Right lobe of liver (tissue), 6 donors: ENCODE measurements around the gene KNTC1. TPM values are rescaled to one million over a fixed set of nuclear protein-coding genes. Genes with fewer than 3 reads are reported as not detected.

Source experiments
- ATAC-seq, 4 donors: fragments of 200-7000 bp; cut with Tn5 transposase; one replicate each; pipeline ENCODE4 v1.9.1; 2020; ENCODE audit warnings: mild to moderate bottlenecking in 4 of 4, moderate library complexity in 4 of 4
- DNase-seq, 3 donors: peaks; one replicate each; pipeline ENCODE4 v3.0.0-alpha.2; 2020
- H3K27ac ChIP-seq, 3 donors: fragments of 200-600 bp; one replicate each; pipeline ENCODE4 v1.8.0; 2022
- H3K27me3 ChIP-seq, 2 donors: fragments of 200-600 bp; one replicate each; pipeline ENCODE4 v1.8.0; 2022
- H3K36me3 ChIP-seq, 4 donors: fragments of 200-600 bp; sonication (generic) in 1 of 4; one replicate each; pipeline versions ENCODE4 v1.5.1 to v1.8.0; 2017 to 2022; ENCODE audit warnings: control low read depth in 1 of 4
- H3K4me1 ChIP-seq, 4 donors: fragments of 200-600 bp; sonication (generic) in 1 of 4; one replicate each; pipeline versions ENCODE4 v1.5.1 to v1.8.0; 2017 to 2022; ENCODE audit warnings: control low read depth in 1 of 4
- H3K4me3 ChIP-seq, 3 donors: fragments of 200-600 bp; one replicate each; pipeline ENCODE4 v1.8.0; 2022
- H3K9me3 ChIP-seq, 4 donors: fragments of 200-600 bp; sonication (generic) in 1 of 4; one replicate each; pipeline versions ENCODE4 v1.5.1 to v1.8.0; 2017 to 2022; ENCODE audit warnings: control low read depth in 1 of 4
- POLR2A ChIP-seq: fragments of 450-650 bp; IDR thresholded peaks from one replicate; pipeline ENCODE4 v1.6.1; 2017; ENCODE audit warnings: antibody characterized with exemption, mild to moderate bottlenecking
- WGBS: methylation state at CpG from one replicate; pipeline ENCODE4 v1.1.6; 2018; ENCODE audit warnings: low coverage, low lambda C conversion rate; ENCODE audit not compliant: insufficient coverage; ENCODE audit errors: missing lambda C conversion rate; 5-methylcytosine and 5-hydroxymethylcytosine counted together
- intact Hi-C, 2 donors: fragments of 100-400 bp; cut with DNase I; formaldehyde crosslinking; loops; one replicate each; pipeline versions ENCODE4 v1.11.2 to v1.14.1; 2022
- small RNA-seq, 2 experiments: library from RNA; depleted of rRNA; stranded (forward); fragments of <200 nt; gene quantifications; one replicate each; pipeline ENCODE3, GENCODE V24; 2016
- total RNA-seq, 6 experiments: library from RNA; depleted of rRNA in 2 of 6; stranded (reverse); fragments of >200 nt in 2 of 6; fragmentation: NEBNext Ultra II Directional in 3 of 6; extraction: Animal tissue kit (Norgen Biotek cat#: 25700) in 3 of 6; gene quantifications; one replicate each; pipeline versions ENCODE4 v1.1.0 to v1.2.4, GENCODE V29; 2016 to 2023
- TF ChIP-seq, protein P1 (sequence below), 4 donors: fragments of 200-600 bp in 3 of 4; fragments of 450-650 bp in 1 of 4; IDR thresholded peaks; one replicate each; pipeline versions ENCODE4 v1.5.1 to v1.8.0; 2016 to 2022; ENCODE audit warnings: antibody characterized with exemption in 4 of 4, mild to moderate bottlenecking in 2 of 4
- donor health status: DM: no; HTN: yes; CAD: no.
- donor health status: DM: no; HTN: no; CAD: no.
- donor health status: DM: no; HTN: no; CAD: no.
- donor health status: DM: no; HTN: yes; CAD: no.
- donor health status: DM: no; HTN: yes; CAD: no.

The KNTC1 gene
- total RNA-seq, 6 experiments from 2014 or later: 2.1 to 10.7 (median 3.5) TPM

DNA sequence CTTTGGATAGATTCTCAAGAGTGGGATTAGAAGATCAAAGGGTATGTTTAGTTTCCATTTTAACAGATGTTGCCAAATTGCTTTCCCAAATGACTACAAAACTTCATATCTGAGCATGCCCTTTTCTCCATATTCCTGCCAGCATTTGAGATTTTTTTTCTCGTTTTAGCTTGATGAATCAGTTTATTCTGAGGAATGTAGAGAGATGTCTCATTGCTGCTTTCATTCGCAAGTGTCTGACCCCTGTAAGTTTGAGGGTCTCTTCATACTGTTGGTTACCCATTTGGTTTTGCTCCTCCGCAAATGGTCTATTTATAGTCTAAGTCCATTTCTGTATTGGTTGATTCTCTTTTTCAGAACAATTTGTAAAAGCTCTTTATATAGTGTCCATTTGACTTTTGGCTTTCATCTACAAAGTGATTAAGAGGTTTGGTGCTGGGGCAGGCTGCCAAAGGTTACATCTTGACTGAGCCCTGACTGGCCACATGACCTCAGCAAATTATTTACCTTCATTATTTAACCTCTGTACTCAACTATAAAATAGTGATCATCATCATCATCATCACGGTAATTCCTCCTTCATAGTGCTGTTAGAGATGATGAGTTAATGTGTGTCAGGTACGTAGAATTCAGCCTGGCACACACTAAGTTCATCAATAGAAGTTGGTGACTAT lies 142.5 kb downstream of the KNTC1 start:
- Histone ChIP-seq H3K4me3 (no peak overlapping the region), H3K27ac (no peak overlapping the region), H3K9me3 (no peaks in the 10 kb centered on the region), H3K27me3 (no peaks in the 10 kb centered on the region), H3K36me3 (no peaks in the 10 kb centered on the region), H3K4me1 (no peaks in the 10 kb centered on the region)
- no peak for TF ChIP-seq POLR2A
- TF ChIP-seq, protein P1, sequence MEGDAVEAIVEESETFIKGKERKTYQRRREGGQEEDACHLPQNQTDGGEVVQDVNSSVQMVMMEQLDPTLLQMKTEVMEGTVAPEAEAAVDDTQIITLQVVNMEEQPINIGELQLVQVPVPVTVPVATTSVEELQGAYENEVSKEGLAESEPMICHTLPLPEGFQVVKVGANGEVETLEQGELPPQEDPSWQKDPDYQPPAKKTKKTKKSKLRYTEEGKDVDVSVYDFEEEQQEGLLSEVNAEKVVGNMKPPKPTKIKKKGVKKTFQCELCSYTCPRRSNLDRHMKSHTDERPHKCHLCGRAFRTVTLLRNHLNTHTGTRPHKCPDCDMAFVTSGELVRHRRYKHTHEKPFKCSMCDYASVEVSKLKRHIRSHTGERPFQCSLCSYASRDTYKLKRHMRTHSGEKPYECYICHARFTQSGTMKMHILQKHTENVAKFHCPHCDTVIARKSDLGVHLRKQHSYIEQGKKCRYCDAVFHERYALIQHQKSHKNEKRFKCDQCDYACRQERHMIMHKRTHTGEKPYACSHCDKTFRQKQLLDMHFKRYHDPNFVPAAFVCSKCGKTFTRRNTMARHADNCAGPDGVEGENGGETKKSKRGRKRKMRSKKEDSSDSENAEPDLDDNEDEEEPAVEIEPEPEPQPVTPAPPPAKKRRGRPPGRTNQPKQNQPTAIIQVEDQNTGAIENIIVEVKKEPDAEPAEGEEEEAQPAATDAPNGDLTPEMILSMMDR (IDR thresholded peaks at IDR 0.05): no peak
- WGBS: 67% methylated on average over 5 of the region's 5 CpGs
- DNase-seq (no peak), ATAC-seq (no peak)
- intact Hi-C loops: no loop called here

DNA sequence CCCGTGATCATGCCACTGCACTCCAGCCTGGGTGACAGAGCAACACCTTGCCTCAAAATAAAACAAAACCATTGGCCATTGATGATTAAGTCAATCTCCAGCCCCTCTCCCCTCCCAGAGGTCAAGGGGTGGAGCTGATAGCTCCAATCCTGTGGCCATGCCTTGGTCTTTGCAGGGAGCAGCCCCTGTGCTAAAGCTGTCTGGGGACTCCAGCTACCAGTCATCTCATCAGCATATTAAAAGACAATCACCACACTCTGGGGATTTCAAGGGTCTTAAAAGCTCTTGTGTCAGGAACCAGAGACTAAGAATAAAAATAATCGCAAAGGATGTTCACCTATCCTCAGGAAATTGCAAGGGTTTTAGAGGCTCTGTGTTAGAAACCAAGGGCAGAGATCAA lies 145.5 kb downstream of the KNTC1 start:
- Histone ChIP-seq H3K4me1 (no peaks in the 10 kb centered on the region), H3K27ac (no peak overlapping the region), H3K36me3 (no peaks in the 10 kb centered on the region), H3K9me3 (no peaks in the 10 kb centered on the region), H3K27me3 (no peaks in the 10 kb centered on the region), H3K4me3 (no peak overlapping the region)
- intact Hi-C loops: no loop called here
- TF ChIP-seq, protein P1 (IDR thresholded peaks at IDR 0.05): no peak
- TF ChIP-seq POLR2A: no peak
- ATAC-seq (no peak), DNase-seq (no peak)
- WGBS: no CpG with 5 or more reads among the region's 2 CpGs

Small RNAs within 50 kb of the gene (small RNA-seq; reads per million reads assigned to genes)
- gene AC026333.1 (0 reads per million in 2 experiments), gene RF00411 (0 reads per million in 2 experiments)

Other genes starting within 250 kb of the KNTC1 start
- gene CLIP1, start 104.6 kb upstream of the KNTC1 start, total RNA-seq: 10 to 100 TPM; 35.4 to 63.4 (median 43.1) TPM
- 10 to 100 TPM in 2 of 6 experiments, 1 to 10 TPM in 4; 8.5 to 13.0 (median 9.3) TPM for gene ZCCHC8, start 26.3 kb upstream of the KNTC1 start, total RNA-seq
- gene RSRC2, start 313 bp upstream of the KNTC1 start, total RNA-seq: 10 to 100 TPM; 17.6 to 27.7 (median 23.4) TPM
- 1 to 10 TPM in 1 of 6 experiments, under 1 TPM in 3, not detected in 2; 0.14 to 4.5 (median 0.41) TPM for gene HCAR2, start 176.1 kb downstream of the KNTC1 start, total RNA-seq
- 1 to 10 TPM in 1 of 6 experiments, under 1 TPM in 3, not detected in 2; 0.11 to 4.2 (median 0.36) TPM for gene HCAR3, start 189.6 kb downstream of the KNTC1 start, total RNA-seq
- not detected for gene HCAR1, start 203.6 kb downstream of the KNTC1 start, total RNA-seq
- gene DENR, start 225.6 kb downstream of the KNTC1 start, total RNA-seq: 10 to 100 TPM; 11.3 to 18.2 (median 14.5) TPM
- under 1 TPM in 5 of 6 experiments, not detected in 1; 0.07 to 0.35 (median 0.12) TPM for gene CCDC62, start 247.3 kb downstream of the KNTC1 start, total RNA-seq